Measurements from ENCODE around the gene MAML2.

The MAML2 gene

DNA sequence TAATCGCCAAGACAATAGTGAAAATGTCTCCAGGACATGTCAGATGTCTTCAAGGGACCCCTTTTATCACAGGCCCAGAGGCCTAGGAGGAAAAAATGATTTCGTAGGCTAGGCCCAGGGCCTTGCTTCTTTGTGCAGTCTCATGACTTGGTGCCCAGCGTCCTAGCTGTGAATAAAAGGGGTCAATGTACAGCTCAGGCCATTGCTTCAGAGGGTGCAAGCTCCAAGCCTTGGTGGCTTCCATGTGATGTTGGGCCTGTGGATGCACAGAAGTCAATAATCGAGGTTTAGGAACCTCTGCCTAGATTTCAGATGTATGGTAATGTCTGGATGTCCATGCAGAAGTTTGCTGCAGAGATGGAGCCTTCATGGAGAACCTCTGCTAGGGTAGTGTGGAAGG is 398.4 kb downstream of the MAML2 start:
- TF ChIP-seq GATA2 (IDR thresholded peaks at IDR 0.05; ENCODE audit: low read depth, low read length) (no peak), GATA3 (IDR thresholded peaks at IDR 0.05; ENCODE audit: low read depth, low read length) (no peak)

DNA sequence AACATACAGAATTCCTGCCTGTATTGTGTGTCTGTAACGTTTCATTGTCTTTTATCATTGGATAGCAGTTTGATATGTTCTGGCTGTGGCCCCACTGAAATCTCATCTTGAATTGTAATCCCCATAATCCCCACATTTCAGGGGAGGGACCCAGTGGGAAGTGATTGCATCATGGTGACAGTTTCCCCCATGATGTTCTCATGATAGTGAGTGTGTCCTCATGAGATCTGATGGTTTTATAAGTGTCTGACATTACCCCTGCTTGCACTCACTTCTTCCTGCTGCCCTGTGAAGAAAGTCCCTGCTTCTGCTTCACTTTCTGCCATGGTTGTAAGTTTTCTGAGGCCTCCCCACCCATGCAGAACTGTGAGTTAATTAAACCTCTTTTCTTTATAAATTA is 399.4 kb downstream of the MAML2 start:
- TF ChIP-seq GATA2 (IDR thresholded peaks at IDR 0.05; ENCODE audit: low read depth, low read length) (no peak), GATA3 (IDR thresholded peaks at IDR 0.05; ENCODE audit: low read depth, low read length) (no peak)

DNA sequence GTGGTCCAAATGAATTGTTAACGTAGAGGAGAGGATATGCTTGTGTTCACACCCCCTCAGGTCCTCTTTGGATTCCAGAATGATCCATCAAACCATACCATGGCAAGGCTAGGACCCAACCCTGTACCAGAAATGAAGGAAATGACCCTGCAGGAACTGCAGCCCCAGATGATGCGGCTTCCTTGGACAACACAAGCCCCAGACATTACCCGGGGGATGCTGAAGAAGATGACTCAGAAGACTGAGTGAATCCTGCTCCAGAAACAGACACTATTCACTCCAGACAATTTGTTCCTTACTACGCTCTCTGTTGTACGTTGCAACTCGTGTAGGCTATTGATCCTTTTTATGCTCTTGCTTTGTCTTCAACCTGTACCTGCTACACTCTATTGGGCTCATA is 403.9 kb downstream of the MAML2 start:
- no peak for TF ChIP-seq GATA3 (IDR thresholded peaks at IDR 0.05; ENCODE audit: low read depth, low read length)
- TF ChIP-seq GATA2 (IDR thresholded peaks at IDR 0.05; ENCODE audit: low read depth, low read length) = no peak

DNA sequence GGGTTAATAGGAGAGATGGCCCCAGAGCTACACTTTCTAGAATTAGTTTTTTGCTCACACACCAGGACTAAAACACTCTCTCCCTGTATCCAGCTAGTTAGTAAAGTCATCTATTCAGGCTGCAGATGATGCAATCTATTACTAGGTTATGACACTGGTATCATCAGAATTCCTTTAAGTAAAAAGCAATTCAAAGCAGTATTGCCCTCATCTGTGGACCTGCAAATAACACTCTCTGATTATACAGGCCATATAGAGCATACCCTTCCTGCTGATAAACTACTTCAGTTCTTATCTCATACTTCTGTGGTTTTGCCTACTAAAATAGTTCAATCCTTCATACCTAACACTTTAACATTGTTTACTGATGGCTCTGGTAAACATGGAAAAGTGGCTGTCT is 405.6 kb downstream of the MAML2 start:
- TF ChIP-seq GATA2 (IDR thresholded peaks at IDR 0.05; ENCODE audit: low read depth, low read length) (no peak), GATA3 (IDR thresholded peaks at IDR 0.05; ENCODE audit: low read depth, low read length) (no peak)

DNA sequence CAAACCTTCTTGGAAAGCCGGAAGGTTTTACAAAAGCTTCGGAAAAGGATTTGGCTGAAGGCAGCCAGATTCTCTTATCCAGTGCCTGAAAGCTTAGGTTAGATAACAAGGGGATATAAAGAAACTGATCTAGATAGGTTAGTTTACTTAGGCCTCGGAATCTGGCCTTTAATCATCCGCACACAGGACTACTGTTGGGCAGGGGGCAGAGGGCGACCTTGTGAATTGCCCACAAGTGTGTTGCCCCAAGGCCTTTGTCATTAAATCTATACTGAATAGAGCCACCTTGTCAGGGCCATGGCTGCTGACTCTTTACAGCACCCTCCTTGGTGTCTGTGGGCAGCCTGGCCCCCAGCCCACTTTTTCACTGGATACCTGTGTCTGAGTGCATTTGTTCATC is 409.4 kb downstream of the MAML2 start:
- TF ChIP-seq GATA2 (IDR thresholded peaks at IDR 0.05; ENCODE audit: low read depth, low read length) = no peak
- no peak for TF ChIP-seq GATA3 (IDR thresholded peaks at IDR 0.05; ENCODE audit: low read depth, low read length)

DNA sequence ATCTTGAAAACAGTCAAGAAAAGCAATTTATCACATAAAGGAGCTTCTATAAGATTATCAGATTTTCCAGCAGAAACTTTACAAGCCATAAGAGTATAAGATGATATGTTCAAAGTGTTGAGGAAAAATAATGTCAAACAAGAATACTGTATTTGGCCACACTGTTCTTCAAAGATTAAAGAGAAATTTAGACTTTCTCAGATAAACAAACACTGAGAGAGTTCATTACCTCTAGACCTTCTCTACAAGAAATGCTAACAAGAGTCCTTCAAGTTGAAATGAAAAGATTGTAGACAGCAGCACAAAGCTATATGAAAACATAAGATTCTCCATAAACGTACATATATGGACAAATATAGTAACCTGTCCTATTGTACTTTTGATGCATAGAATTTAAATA is 411.1 kb downstream of the MAML2 start:
- TF ChIP-seq GATA2 (IDR thresholded peaks at IDR 0.05; ENCODE audit: low read depth, low read length) = no peak
- no peak for TF ChIP-seq GATA3 (IDR thresholded peaks at IDR 0.05; ENCODE audit: low read depth, low read length)

DNA sequence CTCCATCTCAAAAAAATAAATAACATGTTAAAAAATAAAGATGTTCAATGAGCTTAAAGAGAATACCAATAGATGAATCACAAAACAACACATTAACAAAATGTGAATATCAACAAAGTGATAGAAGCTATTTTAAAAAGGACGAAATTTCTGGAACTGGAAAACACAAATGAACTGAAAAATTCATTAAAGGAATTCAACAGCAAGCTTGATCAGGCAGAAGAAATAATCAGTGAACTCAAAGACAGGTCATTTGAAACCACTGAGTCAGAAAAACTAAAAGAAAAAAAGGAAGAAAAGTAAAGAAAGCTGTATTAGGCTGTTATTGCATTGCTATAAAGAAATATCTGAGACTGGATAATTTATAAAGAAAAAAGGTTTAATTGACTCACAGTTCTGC is 412.0 kb downstream of the MAML2 start:
- TF ChIP-seq GATA3 (IDR thresholded peaks at IDR 0.05; ENCODE audit: low read depth, low read length) (no peak), GATA2 (IDR thresholded peaks at IDR 0.05; ENCODE audit: low read depth, low read length) (no peak)

DNA sequence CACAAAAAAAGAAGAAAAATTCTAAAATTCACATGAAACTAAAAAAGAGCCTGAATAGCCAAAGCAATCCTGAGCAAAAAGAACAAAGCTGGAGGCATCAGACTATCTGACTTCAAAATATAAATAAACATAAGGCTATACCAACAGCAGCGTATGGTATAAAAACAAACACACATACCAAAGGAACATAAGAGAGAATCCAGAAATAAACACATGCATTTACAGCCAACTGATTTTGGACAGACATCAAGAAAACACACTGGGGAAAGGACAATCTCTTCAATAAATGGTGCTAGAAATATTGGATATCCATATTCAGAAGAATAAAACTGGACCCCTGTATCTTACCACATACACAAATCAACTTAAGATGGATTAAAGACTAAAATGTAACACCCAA is 416.3 kb downstream of the MAML2 start:
- TF ChIP-seq GATA2 (IDR thresholded peaks at IDR 0.05; ENCODE audit: low read depth, low read length) (no peak), GATA3 (IDR thresholded peaks at IDR 0.05; ENCODE audit: low read depth, low read length) (no peak)
